HT1080 (cell line): ENCODE measurements around the gene GNPDA2. TPM values are rescaled to one million over a fixed set of nuclear protein-coding genes. Genes with fewer than 3 reads are reported as not detected.
A peak's percentile ranks its signal among the peaks of the same experiment; 100 is the strongest.
"Not testable (repeated sequence)": the region's sequence is repeated elsewhere in the genome, so short reads cannot be mapped to it uniquely, and the experiment has no call there.

Experiments used
- DNase-seq: peaks from one replicate; pipeline ENCODE4 v3.0.0-alpha.2; 2015; ENCODE audit warnings: low read depth
- polyA plus RNA-seq, 2 experiments: library from polyadenylated mRNA; depleted of rRNA; stranded (reverse); fragments of >200 nt; gene quantifications; 2 replicates each; pipeline ENCODE4 v1.2.3, GENCODE V29; 2015
- total RNA-seq: library from RNA; depleted of rRNA; stranded (reverse); fragments of >200 nt; shearing (Covaris generic); gene quantifications from 2 replicates; pipeline ENCODE4 v1.2.3, GENCODE V29; 2014; rRNA removed

The GNPDA2 gene
- total RNA-seq, result 22.9 and 31.6 TPM in 2 replicates
- 29.2 and 37.7 TPM in 2 replicates for polyA plus RNA-seq (2015; cell fraction: cytosol; rRNA removed)
- 35.6 and 41.0 TPM in 2 replicates for polyA plus RNA-seq (2015; cell fraction: nucleus; rRNA removed)

DNA sequence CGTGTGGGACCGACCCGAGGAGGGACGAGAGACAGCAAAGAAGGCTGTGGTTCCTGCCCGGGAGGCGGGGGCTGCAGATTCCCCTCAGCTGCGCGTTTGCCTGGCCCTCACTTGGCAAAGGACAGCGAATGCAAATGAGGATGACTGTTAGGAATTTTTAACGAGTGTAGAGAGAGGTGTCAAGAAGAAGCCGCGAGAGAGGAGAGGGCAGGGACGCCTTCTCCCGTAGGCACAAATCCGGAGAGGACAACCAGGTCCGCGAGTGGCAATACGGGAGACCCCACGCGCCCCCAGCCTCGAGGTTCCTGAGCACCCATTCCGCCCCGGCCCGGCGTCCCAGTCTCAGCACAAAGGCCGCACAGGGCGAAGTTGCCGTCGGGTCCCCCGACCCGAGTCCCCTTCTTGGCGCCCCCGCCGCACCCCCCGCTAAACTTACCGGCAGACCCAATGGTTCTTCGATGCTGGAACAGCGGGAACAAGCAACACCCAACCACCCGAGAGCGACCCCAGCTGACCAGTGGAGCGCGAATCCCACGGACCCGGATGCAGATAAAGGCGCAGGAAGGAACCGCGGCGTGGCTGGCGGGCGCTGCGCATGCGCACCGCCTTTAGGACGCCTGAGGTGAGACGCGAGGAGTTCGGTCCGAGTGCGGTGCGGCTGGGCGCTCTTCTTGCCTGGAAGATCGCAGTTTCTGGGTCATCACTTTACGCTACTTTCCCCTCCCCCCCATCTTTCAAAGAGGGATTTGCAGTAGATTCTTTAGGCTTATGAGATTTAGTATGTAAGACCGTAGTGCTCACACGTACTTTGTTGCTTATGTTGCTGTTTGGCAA lies at the start of gene GNPDA2:
Gene GNPDA2, minus strand, starts transcription at position 519 of the 834 bp plus-strand sequence. CDS start 4,349 bp downstream, outside the sequence.
- peak; percentile 90 for DNase-seq

DNA sequence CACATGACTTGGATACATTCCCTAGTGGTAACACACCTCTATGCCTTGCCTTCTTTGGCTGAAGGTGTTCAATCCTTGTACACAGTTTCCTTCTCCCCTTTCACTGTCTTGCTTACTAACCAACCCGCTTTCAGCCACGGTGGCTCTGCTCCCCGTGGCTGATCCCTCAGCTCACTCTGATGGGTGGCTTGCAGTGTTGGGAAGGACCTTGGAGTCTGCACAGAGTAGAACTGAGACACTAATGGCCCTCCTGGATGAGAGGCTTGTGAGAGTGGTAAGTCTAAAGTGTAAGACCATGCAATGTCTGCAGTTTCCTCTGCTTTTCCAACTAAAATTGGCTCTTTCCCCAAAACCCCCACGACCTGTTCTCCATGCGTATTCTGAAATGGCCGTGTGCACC lies 46.0 kb upstream of the GNPDA2 start:
- no peak for DNase-seq

DNA sequence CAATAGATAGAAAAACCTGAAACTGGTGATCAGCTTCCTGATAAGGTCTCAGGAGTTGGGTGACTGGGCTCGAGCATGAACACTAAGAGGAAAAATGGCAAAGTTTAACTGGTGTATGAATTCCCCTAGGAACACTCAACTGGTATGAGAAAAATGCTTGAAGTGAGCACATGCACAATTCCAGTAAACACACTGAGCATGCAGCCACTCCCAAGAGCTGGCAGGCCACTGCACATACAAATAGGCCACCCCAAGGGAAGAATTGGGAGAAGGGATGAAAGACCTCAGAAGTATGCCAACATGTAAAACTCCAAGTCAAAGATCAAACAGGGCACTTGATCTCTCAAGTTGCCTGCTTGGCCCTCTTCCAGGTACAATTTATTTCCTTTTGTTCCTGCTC lies 45.4 kb upstream of the GNPDA2 start:
- DNase-seq, result no peak

DNA sequence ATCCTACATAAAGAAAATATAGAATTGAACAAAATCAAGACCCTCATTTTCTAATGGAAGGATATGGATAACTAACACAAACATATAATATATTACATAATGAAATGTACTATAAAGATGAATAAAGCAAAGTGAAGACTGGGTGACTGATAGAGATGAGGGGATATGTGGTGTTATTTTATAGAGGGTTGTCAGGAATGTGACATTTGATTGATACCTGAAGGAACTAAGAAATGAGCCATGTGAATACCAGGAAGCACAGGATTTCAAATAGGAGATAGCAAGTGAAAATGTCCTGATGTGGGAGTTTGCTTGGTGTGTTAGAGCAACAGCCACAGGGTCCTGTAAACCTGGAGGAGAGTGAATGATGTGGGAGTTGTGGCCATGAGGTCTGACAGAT lies 40.1 kb upstream of the GNPDA2 start:
- DNase-seq, result no peak

DNA sequence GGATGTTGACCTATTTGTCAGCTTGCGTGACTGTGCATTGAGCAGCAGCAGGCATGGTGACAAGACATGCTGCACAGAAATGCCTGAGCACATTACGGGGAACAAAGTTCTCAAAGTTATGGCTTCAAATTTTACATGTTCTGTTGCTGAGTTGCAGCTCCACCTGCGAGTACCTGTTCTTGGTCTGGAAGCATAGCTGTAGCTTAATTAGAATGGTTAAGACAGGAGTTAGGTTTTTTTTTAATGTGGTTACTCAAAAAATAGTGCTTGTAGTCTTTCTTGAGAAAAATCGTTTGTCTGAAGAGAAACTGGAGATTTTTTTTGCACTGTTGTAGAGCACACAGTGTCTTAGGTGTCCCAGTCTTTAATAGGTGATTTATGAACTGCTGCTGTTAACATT lies 38.8 kb upstream of the GNPDA2 start:
- DNase-seq, result no peak

DNA sequence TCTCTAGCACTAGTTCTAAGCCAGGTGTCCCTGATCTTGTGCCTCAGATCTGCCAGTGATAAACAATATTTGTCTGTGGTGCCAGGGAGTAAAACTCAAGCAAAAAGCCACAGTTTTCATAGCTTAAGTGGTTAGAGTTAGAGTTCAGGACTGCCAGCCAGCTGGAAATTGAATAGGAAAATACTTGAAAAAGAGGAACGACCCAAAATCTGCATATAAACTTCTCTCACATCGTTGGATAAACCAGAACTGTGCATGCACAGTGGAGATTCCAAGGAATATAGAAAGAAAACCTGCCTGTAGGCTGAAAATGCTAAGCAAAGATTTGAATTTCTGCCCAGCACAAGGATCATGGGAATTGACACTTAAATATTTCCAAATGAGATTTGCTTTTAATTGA lies 35.0 kb upstream of the GNPDA2 start:
- no peak for DNase-seq

DNA sequence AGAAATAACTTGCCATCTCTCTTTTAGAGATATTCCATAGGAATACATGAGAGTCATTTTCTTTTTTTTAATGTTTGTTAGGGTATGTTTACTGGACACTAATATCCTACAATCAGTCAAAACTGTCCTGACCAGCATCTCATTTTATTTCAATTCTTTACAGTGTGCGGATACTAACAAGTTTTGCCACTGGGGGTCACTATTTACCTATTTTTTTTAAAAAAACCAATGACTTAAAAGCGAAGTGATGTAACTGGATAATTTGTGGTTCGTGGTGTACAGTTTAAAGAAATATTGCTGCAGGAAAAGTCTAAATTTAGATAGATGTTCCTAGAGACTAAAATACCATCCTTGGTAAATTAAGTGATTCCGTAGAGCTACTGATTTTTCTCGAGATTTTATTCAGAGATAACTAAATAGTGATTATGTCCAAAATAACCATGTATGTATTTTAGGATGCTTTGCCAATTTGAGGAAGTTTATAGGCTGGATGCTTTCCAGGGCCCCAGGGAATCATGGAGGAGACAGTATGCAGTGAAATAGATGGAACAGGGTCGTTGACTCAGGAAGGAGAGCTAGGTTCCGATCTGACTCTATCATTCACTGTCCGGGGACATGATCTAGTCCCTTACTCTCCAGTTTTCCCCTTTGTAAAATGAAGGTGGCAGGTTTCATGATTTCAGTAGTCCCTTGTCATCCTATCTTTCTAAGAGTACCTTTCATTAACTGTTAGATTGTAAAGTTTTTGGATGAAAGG lies 34.0 kb upstream of the GNPDA2 start:
- DNase-seq, result peak; percentile 32

DNA sequence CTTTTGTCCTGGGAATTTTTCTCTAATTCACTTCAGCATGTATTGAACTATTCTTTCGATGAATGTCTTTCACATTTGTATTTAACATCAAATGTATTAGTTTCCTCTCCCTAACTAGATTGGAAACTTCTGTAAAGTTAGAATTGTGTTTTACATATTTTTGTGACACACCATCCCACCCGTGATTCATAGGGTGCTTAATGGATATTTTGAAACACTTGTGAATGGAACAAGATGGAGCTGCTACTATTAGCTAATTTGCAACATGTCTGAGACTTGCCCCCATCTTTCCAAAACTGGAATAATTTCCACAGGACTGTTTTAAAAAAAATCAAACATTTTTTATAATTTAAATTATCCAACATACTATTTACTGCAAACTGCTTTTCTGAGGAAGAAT lies 30.2 kb upstream of the GNPDA2 start:
- no peak for DNase-seq

DNA sequence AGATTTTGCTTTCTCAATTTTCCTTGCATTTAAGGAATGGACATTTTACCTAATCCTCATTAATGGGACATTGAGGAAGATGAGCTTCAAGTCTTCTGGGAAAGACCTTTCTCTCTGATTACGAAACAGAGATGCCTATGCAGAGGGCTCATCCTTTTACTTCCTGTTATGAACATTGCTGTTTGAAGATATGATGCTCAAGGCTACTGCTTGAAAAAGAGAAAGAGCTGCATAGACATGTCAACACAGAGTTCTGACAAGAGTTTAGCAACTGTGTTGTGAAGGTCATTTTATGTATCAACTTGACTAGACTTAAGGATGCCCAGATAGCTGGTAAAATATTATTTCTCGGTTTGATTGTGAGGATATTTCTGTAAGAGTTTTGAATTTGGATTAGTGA lies 13.8 kb upstream of the GNPDA2 start:
- no peak for DNase-seq

DNA sequence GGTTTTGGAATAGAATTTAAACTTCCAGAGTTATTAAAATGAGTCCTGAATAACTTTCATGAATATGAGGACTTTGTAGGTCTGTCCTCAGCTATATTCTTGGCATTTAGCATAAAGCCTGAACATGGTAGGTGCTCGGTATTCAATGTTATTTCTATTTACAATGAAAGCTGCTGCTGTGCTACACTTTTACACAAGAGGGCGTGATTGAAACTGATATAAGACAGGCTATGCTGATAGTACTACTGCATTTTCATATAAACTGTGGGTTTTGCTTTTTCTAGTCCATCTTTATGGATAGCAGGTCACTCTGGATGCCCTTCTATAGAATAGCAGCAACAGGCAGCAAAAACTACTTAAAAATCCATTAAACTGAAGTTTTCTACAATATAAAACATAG lies 12.3 kb upstream of the GNPDA2 start:
- no peak for DNase-seq

DNA sequence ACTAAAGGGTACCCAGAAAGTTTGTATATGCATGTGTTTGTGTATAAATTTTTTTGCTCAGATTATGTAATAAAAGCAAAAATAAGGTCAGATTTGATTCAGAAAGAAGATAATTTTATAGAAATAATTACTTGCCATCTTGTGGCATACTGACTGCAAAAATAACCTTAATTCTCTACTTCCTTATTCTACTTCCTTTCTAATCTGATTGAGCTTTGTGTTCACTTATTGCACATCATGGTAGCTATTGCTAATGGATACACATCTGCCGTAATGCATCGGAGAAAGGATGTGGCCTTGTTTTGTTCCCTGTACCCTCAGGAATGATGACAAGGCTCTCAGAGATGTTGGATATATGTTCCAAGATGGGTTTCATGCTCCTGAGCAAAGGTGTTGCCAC lies 10.5 kb upstream of the GNPDA2 start:
- no peak for DNase-seq

DNA sequence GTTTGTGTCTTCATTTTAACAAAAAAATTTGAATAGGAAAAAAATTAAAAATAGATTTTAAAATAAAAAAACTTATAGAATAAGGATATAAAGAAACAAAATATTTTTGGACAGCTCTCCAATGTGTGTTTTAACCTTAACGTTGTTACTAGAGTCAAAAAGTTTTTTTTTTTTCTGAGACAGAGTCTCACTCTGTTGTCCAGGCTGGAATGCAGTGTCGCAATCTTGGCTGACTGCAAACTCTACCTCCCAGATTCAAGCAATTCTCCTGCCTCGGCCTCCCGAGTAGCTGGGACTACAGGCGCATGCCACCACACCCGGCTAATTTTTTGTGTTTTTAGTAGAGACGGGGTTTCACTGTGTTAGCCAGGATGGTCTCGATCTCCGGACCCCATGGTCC lies 2.3 kb upstream of the GNPDA2 start:
- DNase-seq, result not testable (repeated sequence)

DNA sequence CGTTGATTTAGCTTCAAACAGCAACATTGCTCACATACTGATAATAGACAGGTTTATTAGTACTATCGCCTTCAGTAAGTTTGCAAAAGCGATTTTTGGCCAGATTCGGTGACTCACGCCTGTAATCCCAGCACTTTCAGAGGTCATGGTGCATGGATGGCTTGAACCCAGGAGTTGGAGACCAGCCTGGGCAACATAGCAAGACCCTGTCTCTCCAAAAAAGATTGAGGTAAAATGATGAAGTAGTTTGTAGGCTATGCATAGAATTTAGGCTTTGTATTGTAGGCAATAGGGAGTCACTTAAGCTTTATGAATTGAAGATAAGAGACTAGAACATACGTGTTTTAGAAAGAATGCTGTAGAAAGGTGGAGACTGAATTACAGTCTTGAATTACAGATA lies 1.1 kb upstream of the GNPDA2 start:
- no peak for DNase-seq

DNA sequence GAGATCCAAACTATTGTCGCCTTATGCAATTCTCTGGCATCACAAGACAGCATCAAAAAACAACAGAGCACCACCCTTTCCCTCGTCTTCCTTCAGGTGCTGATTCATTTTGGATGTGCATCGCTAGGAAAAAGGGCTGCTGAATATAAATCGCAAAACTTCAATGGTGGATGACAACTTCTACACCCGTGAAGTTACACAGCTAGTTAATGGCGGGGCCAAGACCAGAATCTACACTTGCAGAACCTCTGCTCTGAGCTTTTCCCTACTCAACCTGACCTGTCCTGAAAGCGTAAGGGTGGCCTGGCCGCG lies 674 bp downstream of the GNPDA2 start:
- DNase-seq, result no peak

DNA sequence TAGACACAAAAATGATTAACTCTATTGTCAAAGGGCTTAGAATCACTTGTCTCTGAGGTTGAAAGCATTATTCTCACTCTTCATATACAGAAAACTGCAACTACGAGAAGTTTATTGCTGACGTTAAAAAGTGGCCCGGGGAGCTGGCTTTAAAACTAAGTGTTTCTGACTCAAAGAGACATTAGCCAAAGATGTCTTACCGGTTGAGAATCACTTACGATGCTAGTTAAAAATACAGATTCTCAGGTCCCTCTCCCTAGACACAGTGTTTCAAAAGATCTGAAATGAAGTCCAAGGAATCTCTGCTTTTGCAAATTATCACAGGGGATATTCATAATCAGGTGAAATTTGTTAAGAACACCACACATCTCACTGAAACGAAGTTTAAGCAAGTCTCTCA lies 1.2 kb downstream of the GNPDA2 start:
- DNase-seq, result peak; percentile 5

DNA sequence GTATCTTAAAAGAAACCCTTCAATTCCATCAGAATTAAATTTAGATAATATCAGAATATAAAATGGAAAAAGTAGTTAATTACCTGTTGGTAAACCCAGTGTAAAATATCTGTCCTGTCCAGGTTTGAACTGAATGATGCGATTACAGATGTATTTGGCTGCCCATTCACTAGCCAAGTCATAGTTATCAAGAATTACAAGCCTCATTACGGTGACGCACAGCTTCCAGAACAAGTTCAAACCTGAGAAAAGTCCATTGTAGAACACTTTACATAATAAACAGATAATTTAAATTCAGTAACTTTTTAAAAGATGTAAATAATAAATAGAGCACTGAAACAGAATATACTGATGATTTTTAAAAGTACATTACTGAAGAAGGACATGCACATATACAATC lies 4.4 kb downstream of the GNPDA2 start:
- no peak for DNase-seq

DNA sequence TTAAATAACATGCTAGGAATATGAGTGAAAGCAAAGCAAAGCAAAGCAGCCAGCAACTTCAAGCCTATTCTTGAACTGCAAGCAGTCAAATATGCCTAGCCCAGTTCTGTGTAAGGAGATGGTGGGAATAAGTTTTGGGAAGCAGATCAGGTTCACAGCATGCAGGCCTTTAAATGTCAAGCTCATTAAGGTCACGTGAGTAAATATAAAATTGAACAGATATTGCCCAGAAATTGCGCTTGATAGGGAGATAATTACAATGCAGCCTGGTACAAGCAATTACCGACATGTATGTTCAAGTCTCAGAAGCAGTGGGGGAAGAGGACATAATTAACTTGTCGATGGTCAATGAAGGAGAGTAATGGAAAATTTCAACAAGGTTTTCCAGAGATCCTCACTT lies 6.0 kb downstream of the GNPDA2 start:
- DNase-seq, result no peak

DNA sequence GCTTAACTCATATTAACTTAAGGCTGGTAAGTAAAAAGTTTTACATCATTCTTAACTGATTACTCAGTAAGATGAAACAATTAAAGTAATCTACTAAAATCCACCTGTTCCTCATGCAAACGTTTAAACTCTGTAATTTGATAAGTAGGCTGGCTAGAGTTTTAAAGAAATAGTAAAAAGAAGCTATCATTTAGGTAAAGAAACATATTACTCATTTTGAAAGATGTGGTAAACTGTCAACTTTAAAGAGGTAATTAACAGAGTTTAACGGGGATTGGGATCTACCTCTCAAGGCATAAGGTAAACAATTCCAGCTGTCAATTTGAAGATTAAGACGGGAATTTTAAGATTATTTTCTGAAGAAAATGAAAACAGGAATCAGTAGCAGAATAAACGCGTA lies 9.8 kb downstream of the GNPDA2 start:
- DNase-seq, result no peak

DNA sequence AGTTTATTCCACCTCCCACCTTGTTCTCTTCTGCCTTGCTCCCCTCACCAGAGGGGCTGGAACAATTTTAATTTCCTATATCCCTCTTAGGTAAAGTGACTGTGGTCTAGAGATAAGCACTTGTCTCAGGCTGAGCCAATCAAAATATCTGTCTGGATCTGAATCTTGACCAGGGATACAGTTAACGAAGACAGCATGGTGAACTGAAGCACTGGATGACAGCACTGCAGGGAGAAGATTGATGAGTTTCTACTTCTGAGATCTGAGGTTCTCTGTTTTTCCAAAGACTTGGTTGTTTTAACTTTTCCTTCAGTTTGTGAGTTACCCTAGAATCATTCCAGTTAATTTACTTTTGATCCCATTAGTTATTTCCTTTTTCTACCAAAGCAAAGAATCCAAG lies 13.2 kb downstream of the GNPDA2 start:
- DNase-seq, result no peak

DNA sequence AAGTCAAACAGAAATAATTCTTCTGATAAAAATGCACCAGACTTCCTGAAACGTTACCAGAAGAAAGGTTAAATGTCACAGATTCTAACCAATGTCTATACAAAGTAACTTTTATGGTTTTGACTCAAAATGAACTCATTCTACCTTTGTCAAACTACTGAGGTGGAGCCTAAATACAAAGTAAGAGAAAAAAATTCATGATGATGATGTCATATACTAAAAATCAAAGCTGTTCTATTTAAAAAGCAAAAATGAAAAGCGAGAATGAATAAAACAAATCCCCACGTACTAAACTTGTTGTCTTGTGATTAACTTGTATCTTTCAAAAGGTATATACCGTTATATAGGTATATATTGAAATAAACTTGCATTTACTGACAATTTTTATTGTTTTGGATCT lies 21.7 kb downstream of the GNPDA2 start:
- DNase-seq, result no peak

DNA sequence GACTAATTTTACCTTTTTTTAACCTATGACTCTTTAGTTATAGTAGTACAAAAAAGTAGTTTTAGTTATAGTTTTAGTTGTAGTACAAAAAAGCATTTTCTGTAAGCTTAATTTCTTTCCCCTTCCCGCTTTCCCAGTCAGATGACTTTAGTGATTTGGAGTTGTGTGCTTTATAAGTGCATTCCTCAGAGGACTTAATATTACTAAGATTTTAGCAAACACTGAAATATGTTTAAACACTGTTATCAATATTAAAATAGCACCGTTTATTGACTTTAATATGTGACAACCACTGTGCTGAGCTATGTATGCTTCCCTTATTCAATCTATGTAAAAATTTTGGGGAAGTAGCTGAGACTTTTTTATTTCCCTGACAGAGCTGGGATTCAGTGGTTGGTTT lies 25.3 kb downstream of the GNPDA2 start:
- DNase-seq, result no peak

DNA sequence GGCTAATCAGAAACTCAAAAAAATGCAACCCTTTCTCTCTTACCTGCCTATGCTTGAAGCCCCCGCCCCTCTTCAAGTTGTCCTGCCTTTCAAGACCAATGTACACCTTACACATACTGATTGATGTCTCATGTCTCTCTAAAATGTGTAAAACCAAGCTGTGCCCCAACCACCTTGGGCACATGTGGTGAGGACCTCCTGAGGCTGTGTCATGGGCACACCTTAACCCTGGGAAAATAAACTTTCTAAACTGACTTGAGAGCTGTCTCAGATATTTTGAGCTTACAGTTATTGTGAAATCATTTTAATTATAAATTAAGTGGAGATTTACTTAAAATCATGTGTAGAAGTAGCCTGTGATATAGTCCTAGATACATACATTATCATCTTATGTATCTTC lies 25.9 kb downstream of the GNPDA2 start:
- DNase-seq, result no peak

DNA sequence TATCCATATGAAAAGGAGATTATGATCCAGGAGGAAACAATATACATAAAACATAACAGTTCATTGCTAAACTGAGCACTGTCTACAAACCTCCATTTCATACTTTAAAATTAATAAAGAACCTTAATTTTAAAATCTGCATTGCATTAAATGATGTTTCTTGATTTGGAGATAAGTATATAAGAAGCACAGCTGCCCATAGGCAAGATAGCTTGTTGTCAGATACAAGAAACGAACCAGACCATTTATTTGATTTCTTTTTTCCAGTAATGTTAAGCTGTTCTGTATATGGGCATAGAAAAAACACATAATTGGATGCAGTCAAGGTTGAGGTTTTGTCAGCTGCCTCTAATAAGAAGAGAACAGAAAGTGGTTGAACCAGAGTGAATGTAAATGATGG lies 41.7 kb downstream of the GNPDA2 start:
- no peak for DNase-seq
